ENCODE data around the gene EDRF1. TPM values are rescaled to one million over a fixed set of nuclear protein-coding genes. Genes with fewer than 3 reads are reported as not detected.

EDRF1 gene
- total RNA-seq, 1 experiment from 2014 or later = 19.9 TPM

GRCh38 chr10:125726914-125727313 is 7.4 kb downstream of the EDRF1 start:
- Mint-ChIP-seq H3K36me3 (ENCODE audit: insufficient read depth, unreplicated experiment) (peaks cover 23% of the 10 kb centered on the region), H3K4me1 (ENCODE audit: low read depth, unreplicated experiment) (no peaks in the 10 kb centered on the region), H3K4me3 (ENCODE audit: low read depth, unreplicated experiment) (no peak overlapping the region), H3K27me3 (ENCODE audit: unreplicated experiment) (no peaks in the 10 kb centered on the region), H3K9me3 (ENCODE audit: low read depth, unreplicated experiment) (no peaks in the 10 kb centered on the region), H3K27ac (ENCODE audit: unreplicated experiment) (no peak overlapping the region)
- TF ChIP-seq, protein P1, sequence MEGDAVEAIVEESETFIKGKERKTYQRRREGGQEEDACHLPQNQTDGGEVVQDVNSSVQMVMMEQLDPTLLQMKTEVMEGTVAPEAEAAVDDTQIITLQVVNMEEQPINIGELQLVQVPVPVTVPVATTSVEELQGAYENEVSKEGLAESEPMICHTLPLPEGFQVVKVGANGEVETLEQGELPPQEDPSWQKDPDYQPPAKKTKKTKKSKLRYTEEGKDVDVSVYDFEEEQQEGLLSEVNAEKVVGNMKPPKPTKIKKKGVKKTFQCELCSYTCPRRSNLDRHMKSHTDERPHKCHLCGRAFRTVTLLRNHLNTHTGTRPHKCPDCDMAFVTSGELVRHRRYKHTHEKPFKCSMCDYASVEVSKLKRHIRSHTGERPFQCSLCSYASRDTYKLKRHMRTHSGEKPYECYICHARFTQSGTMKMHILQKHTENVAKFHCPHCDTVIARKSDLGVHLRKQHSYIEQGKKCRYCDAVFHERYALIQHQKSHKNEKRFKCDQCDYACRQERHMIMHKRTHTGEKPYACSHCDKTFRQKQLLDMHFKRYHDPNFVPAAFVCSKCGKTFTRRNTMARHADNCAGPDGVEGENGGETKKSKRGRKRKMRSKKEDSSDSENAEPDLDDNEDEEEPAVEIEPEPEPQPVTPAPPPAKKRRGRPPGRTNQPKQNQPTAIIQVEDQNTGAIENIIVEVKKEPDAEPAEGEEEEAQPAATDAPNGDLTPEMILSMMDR (IDR thresholded peaks at IDR 0.05; ENCODE audit: unreplicated experiment) = no peak
- intact Hi-C loops (cut with micrococcal nuclease; ENCODE audit: unreplicated experiment) = no loop called here
- CTCF ChIA-PET = no interaction called here
- no peak for DNase-seq
- BruUV-seq (replicated peaks) = no TSS peak

GRCh38 chr10:125727436-125727835 is 7.9 kb downstream of the EDRF1 start:
- no TSS peak for BruUV-seq (replicated peaks)
- TF ChIP-seq, protein P1 (IDR thresholded peaks at IDR 0.05; ENCODE audit: unreplicated experiment) = no peak
- H3K9me3 Mint-ChIP-seq (ENCODE audit: low read depth, unreplicated experiment) = no peaks in the 10 kb centered on the region
- no peak for DNase-seq
- intact Hi-C loops (cut with micrococcal nuclease; ENCODE audit: unreplicated experiment) = no loop called here
- H3K4me1 Mint-ChIP-seq (ENCODE audit: low read depth, unreplicated experiment) = no peaks in the 10 kb centered on the region
- no peak overlapping the region for H3K4me3 Mint-ChIP-seq (ENCODE audit: low read depth, unreplicated experiment)
- no peak overlapping the region for H3K27ac Mint-ChIP-seq (ENCODE audit: unreplicated experiment)
- H3K27me3 Mint-ChIP-seq (ENCODE audit: unreplicated experiment) = no peaks in the 10 kb centered on the region
- peaks cover 23% of the 10 kb centered on the region for H3K36me3 Mint-ChIP-seq (ENCODE audit: insufficient read depth, unreplicated experiment)
- CTCF ChIA-PET = no interaction called here

DNA sequence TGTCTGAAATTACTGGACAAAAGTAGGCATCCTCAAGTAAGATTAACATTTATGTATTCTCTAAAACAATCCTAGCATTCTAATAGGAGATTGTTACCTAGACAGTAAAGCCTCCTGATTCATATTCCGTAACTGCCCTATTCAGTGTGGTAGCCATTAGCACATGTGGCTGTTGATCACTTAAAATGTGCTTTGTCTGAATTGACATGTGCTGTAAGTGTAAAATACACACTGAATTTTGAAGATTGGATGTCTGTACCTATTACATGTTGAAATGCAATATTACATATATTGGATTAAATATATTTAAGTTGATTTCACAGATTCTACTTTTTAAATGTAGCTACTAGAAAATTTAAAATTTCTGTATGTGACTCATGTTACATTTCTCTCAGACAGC is 14.6 kb downstream of the EDRF1 start:
- no peaks in the 10 kb centered on the region for H3K27me3 Mint-ChIP-seq (ENCODE audit: unreplicated experiment)
- H3K27ac Mint-ChIP-seq (ENCODE audit: unreplicated experiment) = no peak overlapping the region
- no peak for DNase-seq
- no peaks in the 10 kb centered on the region for H3K9me3 Mint-ChIP-seq (ENCODE audit: low read depth, unreplicated experiment)
- TF ChIP-seq, protein P1 (IDR thresholded peaks at IDR 0.05; ENCODE audit: unreplicated experiment) = no peak
- no peak overlapping the region for H3K4me3 Mint-ChIP-seq (ENCODE audit: low read depth, unreplicated experiment)
- CTCF ChIA-PET = interaction anchor here (0.6 kb wide), 1 partner anchor 843 kb away, joined by 3 read pairs; no protein-coding TSS in a partner anchor
- no TSS peak for BruUV-seq (replicated peaks)
- no peaks in the 10 kb centered on the region for H3K4me1 Mint-ChIP-seq (ENCODE audit: low read depth, unreplicated experiment)
- H3K36me3 Mint-ChIP-seq (ENCODE audit: insufficient read depth, unreplicated experiment) = peaks cover 16% of the 10 kb centered on the region
- intact Hi-C loops (cut with micrococcal nuclease; ENCODE audit: unreplicated experiment) = no loop called here

DNA sequence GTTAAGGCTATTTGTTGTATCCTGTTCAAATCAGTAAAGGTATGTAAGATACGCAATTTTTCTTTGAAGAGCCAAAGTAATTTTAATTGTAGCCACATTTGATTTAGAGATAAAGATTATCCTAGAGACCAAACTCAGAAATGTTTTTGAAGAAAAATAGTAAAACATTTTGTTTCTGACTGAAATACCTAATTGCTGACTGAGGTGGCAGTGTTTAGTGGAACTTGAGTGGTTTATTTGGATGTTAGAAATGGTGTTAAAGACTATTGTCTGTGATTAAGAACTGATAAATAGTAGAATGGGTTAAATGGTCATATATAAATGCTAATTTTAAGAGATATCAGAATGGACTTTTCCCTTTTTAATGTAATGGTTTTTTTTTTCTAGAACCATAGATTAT is 15.3 kb downstream of the EDRF1 start:
- Mint-ChIP-seq H3K4me3 (ENCODE audit: low read depth, unreplicated experiment) (no peak overlapping the region), H3K9me3 (ENCODE audit: low read depth, unreplicated experiment) (no peaks in the 10 kb centered on the region), H3K27ac (ENCODE audit: unreplicated experiment) (no peak overlapping the region), H3K4me1 (ENCODE audit: low read depth, unreplicated experiment) (no peaks in the 10 kb centered on the region), H3K27me3 (ENCODE audit: unreplicated experiment) (no peaks in the 10 kb centered on the region), H3K36me3 (ENCODE audit: insufficient read depth, unreplicated experiment) (peaks cover 11% of the 10 kb centered on the region)
- no TSS peak for BruUV-seq (replicated peaks)
- CTCF ChIA-PET = interaction anchor here (0.6 kb wide), 1 partner anchor 844 kb away, joined by 3 read pairs; no protein-coding TSS in a partner anchor
- intact Hi-C loops (cut with micrococcal nuclease; ENCODE audit: unreplicated experiment) = no loop called here
- DNase-seq = no peak
- TF ChIP-seq, protein P1 (IDR thresholded peaks at IDR 0.05; ENCODE audit: unreplicated experiment) = no peak
